Vagina (tissue), 2 donors: ENCODE results near the gene COL23A1.

Source experiments
- POLR2A ChIP-seq, 2 donors: fragments of 450-650 bp; IDR thresholded peaks; one replicate each; pipeline ENCODE4 v1.6.1; 2017; ENCODE audit warnings: antibody characterized with exemption in 2 of 2, mild to moderate bottlenecking in 2 of 2, moderate library complexity in 2 of 2
- TF ChIP-seq, protein P1 (sequence below), 3 experiments: fragments of 450-650 bp in 2 of 3; fragments of 200-600 bp in 1 of 3; sonication (generic) in 1 of 3; IDR thresholded peaks; one replicate each; pipeline ENCODE4 v1.5.1; 2017 to 2019; ENCODE audit warnings: antibody characterized with exemption in 3 of 3, mild to moderate bottlenecking in 2 of 3, moderate library complexity in 2 of 3

GRCh38 chr5:178222292-178222691 is 367.9 kb downstream of the COL23A1 start:
- TF ChIP-seq, protein P1, sequence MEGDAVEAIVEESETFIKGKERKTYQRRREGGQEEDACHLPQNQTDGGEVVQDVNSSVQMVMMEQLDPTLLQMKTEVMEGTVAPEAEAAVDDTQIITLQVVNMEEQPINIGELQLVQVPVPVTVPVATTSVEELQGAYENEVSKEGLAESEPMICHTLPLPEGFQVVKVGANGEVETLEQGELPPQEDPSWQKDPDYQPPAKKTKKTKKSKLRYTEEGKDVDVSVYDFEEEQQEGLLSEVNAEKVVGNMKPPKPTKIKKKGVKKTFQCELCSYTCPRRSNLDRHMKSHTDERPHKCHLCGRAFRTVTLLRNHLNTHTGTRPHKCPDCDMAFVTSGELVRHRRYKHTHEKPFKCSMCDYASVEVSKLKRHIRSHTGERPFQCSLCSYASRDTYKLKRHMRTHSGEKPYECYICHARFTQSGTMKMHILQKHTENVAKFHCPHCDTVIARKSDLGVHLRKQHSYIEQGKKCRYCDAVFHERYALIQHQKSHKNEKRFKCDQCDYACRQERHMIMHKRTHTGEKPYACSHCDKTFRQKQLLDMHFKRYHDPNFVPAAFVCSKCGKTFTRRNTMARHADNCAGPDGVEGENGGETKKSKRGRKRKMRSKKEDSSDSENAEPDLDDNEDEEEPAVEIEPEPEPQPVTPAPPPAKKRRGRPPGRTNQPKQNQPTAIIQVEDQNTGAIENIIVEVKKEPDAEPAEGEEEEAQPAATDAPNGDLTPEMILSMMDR (IDR thresholded peaks at IDR 0.05) = no peak
- no peak for TF ChIP-seq POLR2A (IDR thresholded peaks at IDR 0.05)
